CD4-positive, alpha-beta T cell treated with Interferon gamma for 1 hour (primary cell): ENCODE results near the gene VCL.

Experiments used
- DNase-seq: peaks from one replicate; pipeline ENCODE4 v3.0.0-alpha.2; 2020

Gene VCL

DNA sequence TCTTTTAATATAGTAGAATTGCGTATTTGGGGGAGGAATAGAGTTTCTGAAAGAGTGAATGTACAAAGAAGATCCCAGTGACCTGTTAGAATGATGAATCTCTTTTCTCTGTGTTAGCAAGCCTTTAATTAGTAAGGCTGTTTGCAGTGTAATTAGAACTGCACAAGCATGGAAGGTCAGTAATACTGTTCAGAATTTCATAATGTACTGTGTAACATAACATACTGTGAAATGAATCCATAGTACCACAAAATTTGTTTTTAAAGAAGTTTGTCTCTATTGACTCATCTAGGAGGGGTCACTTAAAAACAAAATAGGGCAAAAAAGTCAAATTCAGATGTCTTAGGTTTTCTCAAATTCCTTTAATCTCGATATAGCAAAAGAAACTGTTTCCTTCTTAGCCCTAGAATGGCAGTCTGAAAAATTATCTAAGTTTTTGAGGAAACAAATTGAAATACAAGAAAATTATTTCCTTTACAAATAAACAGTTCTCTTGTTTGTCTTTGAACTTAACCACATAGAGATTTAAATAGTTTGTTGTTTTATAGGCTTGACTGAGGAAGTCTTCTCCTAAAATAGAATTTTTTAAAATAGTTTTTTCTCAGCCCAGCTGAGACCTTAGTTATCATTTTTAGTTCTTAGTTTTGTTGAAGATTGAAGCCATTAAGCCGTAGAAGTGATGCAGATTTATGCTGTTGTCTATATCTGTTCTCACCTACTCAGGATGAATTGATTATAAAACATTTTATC, 165.6 kb downstream of the VCL start:
- no peak for DNase-seq

DNA sequence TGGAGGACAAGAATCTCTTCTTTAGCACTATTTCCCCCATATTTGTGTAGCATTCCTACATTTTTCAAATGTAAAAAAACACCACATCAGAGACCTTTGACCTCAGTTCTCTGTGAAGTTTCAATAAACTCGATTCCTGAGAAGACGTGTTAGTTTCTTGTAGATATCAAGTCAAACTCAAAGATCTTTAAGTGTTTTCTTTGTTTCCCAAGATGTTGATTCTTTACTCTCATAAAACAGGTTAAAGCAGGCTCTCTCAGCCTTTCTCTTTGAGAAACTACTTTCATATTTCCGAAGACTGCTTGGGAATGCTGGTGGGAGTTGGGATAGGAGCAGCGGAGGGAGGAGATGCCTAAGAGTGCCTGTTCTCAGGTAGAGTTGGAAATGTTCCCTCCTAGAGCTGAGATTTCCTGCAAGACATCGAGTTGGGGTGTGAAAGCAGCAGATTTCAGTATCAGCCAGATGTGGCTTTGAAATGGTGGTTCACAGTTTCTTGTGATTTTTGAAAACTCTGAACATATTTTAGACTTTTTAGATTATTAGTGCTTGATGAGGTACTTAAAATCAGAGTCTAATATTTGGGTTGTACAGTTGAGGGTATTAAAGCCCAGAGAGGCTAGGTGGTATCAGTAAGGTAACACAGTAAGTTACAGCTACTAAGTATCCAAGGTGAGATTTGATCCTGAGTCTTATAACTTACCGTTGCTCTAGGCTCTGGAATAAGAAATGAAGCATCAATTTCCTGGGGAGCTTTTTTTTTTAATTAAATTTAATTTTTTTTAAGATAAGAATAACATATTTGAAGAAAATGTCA, 167.0 kb downstream of the VCL start:
- no peak for DNase-seq

DNA sequence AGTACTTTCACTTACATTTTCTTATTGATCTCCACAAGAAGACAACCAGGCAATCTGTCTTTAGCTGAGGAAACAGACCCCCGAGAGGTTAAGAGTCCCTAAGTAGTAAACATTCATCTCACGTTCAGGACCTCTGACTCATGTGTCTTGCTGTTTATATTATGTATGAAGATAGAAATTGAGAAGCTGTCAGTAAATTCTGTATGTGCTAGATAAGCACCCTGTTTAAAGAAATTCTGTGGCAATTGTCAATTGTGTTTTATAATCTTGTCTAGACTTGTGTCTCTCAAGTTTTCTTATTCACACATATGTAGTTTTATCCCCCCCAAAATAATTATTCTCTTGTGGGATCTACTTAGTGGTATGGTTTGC, 167.6 kb downstream of the VCL start:
- no peak for DNase-seq

DNA sequence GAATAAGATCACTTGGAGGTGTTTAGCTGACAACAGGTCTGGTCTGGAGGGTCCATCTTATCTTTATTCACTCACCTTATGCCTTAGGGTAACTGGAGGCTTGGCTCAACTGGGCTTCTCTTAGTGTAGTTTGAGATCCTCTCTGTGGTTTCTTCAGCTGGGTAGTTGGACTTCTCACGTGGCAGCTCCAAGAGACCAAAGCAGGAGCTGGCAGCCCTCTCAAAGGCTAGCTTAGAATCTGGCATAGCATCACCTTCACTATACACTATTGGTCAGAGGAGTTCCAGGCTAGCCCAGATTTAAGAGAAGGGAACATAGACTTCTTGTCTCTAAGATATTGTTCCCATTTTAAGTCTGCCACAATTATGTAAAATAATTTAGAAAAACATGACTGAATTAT, 169.5 kb downstream of the VCL start:
- no peak for DNase-seq
